Ishikawa (cell line): ENCODE measurements around the gene CA10.

ENCODE experiments used
- CEBPB ChIP-seq: IDR thresholded peaks from 2 replicates; pipeline ENCODE4 v1.6.1; 2012
- EGR1 ChIP-seq: IDR thresholded peaks from 2 replicates; pipeline ENCODE4 v1.6.1; 2012
- NFIC ChIP-seq: IDR thresholded peaks from 2 replicates; pipeline ENCODE4 v1.6.1; 2012
- TF ChIP-seq, protein P1 (sequence below): IDR thresholded peaks from 2 replicates; pipeline ENCODE4 v1.6.1; 2012
- TF ChIP-seq, protein P2 (sequence below): IDR thresholded peaks from 2 replicates; pipeline ENCODE4 v1.6.1; 2012

DNA sequence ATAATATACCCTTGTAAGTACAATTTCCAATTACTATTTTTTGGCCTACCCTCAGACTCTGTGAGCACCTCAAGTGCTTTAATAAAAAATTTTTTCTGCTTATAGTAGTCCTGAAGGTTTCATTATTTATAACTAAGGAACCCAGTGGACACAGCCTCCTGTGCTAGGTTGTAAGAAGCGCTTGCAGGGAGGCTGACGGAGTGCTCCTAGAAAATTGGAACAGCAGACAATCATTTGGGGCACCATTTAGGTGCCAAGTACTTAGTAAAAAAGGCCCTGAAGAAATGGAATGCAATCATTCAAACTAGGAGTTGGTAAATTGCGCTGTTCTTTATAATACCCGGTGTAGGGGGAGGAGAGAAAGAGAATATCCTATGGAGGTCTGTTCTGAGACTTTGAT is 19.8 kb downstream of the CA10 start:
- TF ChIP-seq, protein P1, sequence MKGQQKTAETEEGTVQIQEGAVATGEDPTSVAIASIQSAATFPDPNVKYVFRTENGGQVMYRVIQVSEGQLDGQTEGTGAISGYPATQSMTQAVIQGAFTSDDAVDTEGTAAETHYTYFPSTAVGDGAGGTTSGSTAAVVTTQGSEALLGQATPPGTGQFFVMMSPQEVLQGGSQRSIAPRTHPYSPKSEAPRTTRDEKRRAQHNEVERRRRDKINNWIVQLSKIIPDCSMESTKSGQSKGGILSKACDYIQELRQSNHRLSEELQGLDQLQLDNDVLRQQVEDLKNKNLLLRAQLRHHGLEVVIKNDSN, result no peak
- TF ChIP-seq CEBPB (no peak), EGR1 (no peak), NFIC (no peak)
- TF ChIP-seq, protein P2, sequence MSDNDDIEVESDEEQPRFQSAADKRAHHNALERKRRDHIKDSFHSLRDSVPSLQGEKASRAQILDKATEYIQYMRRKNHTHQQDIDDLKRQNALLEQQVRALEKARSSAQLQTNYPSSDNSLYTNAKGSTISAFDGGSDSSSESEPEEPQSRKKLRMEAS, result no peak
